ENCODE measurements around the gene CYB561A3. TPM values are rescaled to one million over a fixed set of nuclear protein-coding genes. Genes with fewer than 3 reads are reported as not detected.

CYB561A3 gene
- total and polyA plus RNA-seq, 10 donors: 62.1 to 138 (median 91.4) TPM

DNA sequence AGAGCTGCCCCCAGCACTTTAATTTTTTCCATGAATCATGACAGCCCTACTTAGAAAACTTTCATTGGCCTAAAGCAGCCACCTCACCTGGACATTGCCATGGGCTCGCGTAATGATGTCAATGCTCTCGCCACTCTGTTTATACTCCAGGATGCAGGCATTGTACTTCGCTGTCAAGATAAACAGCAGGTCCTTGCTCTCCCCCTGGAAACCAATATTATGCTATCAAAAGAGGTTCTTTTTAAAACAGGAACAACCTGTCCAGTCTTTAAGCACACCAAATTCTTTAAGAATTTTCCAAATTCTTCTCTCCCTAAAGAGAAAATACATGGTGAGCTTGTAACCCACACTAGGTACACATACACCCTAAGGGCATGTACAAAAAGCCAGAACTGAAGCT, 31.8 kb downstream of the CYB561A3 start:
- H3K27me3 ChIP-seq (replicated peaks in 1 of 7): no peaks in the 10 kb centered on the region
- H3K9me3 ChIP-seq: no peaks in the 10 kb centered on the region
- H3K36me3 ChIP-seq: peaks cover 0 to 63% (median 43%) of the 10 kb centered on the region in 6 donors
- no peak for TF ChIP-seq POLR2A (IDR thresholded peaks at IDR 0.05)
- TF ChIP-seq, protein P1, sequence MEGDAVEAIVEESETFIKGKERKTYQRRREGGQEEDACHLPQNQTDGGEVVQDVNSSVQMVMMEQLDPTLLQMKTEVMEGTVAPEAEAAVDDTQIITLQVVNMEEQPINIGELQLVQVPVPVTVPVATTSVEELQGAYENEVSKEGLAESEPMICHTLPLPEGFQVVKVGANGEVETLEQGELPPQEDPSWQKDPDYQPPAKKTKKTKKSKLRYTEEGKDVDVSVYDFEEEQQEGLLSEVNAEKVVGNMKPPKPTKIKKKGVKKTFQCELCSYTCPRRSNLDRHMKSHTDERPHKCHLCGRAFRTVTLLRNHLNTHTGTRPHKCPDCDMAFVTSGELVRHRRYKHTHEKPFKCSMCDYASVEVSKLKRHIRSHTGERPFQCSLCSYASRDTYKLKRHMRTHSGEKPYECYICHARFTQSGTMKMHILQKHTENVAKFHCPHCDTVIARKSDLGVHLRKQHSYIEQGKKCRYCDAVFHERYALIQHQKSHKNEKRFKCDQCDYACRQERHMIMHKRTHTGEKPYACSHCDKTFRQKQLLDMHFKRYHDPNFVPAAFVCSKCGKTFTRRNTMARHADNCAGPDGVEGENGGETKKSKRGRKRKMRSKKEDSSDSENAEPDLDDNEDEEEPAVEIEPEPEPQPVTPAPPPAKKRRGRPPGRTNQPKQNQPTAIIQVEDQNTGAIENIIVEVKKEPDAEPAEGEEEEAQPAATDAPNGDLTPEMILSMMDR (IDR thresholded peaks at IDR 0.05 in 8 of 11, conservative IDR thresholded peaks at IDR 0.05 in 3 of 11): no peak
- TF ChIP-seq POLR2AphosphoS5 (IDR thresholded peaks at IDR 0.05): no peak
- WGBS, 5 donors: 92 to 98% (median 96%) methylated on average over 4 of the region's 4 CpGs
- intact Hi-C loops (cut with DNase I; ENCODE audit: low total_unique reads): loop anchor here (10.0 kb wide), 1 partner anchor 95 kb away; the partner anchor contains the start of gene CPSF7
- no peak overlapping the region for H3K4me3 ChIP-seq
- DNase-seq: no peak
- peak overlapping the region in 1 of 8 donors; percentile 7 for H3K27ac ChIP-seq
- peaks cover 24 to 79% (median 43%) of the 10 kb centered on the region in 6 donors for H3K4me1 ChIP-seq

DNA sequence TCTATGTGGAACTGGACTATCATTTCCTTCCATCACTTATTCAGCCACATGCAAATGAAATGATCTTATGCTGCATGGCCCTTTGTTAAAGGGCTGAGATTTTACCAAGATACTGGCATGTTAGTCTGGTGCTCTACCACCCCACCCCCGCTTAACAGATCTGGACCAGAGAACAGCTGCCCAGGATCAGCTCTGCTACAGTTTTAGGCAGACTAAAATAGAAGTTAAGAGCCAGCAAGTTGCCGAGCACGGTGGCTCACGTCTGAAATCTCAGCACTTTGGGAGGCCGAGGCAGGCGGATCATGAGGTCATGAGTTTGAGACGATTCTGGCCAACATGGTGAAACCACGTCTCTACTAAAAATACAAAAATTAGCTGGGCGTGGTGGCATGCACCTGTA, 33.3 kb downstream of the CYB561A3 start:
- DNase-seq: no peak
- 91 to 98% (median 95%) methylated on average over 9 of the region's 9 CpGs for WGBS, 5 donors
- no peak overlapping the region for H3K27ac ChIP-seq
- intact Hi-C loops (cut with DNase I; ENCODE audit: low total_unique reads): no loop called here
- H3K27me3 ChIP-seq (replicated peaks in 1 of 7): no peaks in the 10 kb centered on the region
- TF ChIP-seq POLR2A (IDR thresholded peaks at IDR 0.05) (no peak), POLR2AphosphoS5 (IDR thresholded peaks at IDR 0.05) (no peak)
- TF ChIP-seq, protein P1 (IDR thresholded peaks at IDR 0.05 in 8 of 11, conservative IDR thresholded peaks at IDR 0.05 in 3 of 11): no peak
- no peaks in the 10 kb centered on the region for H3K9me3 ChIP-seq
- H3K4me3 ChIP-seq: no peak overlapping the region
- peaks cover 9 to 78% (median 58%) of the 10 kb centered on the region in 6 donors for H3K36me3 ChIP-seq
- H3K4me1 ChIP-seq: peaks cover 20 to 64% (median 35%) of the 10 kb centered on the region in 6 donors

DNA sequence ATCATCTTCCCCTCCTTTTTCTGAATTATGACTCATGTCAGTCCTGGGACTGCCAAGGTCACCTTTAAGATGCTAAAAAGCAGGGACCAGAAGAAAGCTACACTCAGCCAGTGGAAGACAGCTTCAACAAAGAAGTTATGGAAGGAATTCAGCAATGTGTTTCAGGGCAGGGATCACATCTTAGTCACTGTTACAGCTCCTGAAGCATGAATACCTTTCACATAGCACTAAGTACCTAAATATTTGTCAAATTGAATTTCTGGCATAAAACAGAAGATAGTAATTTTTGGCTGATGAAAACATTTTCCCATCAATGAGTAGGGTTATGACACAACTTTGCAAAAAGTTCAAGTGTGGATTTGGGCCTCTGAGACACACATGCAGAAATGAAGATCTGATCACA, 34.0 kb downstream of the CYB561A3 start:
- Histone ChIP-seq H3K4me3 (no peak overlapping the region), H3K9me3 (no peaks in the 10 kb centered on the region), H3K27me3 (replicated peaks in 1 of 7) (no peaks in the 10 kb centered on the region), H3K27ac (no peak overlapping the region), H3K36me3 (peaks cover 16 to 85% (median 65%) of the 10 kb centered on the region in 6 donors), H3K4me1 (peaks cover 20 to 61% (median 34%) of the 10 kb centered on the region in 6 donors)
- DNase-seq: no peak
- intact Hi-C loops (cut with DNase I; ENCODE audit: low total_unique reads): no loop called here
- TF ChIP-seq POLR2A (IDR thresholded peaks at IDR 0.05): no peak
- TF ChIP-seq, protein P1 (IDR thresholded peaks at IDR 0.05 in 8 of 11, conservative IDR thresholded peaks at IDR 0.05 in 3 of 11): no peak
- no peak for TF ChIP-seq POLR2AphosphoS5 (IDR thresholded peaks at IDR 0.05)

DNA sequence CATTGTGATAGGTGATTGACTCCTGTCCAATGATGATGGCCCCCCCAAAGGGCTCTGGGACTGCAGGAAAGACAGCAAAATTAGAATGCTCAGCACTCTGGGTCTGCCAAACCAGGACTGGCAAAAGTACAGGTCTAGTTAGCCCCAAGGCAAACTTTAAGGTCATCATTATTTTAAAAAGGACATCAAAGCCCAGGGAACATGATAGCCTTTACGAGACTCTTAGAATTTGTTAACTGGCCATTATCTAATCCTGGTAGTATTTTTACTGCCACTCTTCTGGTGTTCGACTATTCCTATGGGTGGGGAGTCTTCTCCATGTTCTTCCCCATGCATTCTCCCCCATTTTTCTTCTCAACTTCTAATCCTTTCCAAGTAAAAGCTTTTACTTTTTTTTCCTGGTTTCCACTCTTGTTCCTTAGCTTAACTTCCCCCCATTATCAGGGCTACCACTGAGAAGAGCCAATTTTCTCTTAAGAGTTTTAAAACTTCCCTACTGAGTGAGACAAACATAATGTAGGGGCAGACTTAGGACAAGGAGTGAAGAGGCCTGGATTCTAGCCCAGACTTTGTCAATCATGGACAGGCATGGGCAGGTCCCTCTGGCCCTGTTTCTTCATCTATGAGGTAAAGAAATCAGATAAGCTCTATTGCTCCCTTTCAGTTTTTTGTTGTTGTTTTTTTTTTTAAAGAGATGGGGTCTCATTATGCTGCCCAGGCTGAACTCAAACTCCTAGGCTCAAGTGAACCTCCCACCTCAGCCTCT, 35.9 kb downstream of the CYB561A3 start:
- Histone ChIP-seq H3K27me3 (replicated peaks in 1 of 7) (no peaks in the 10 kb centered on the region), H3K4me1 (peaks cover 5 to 43% (median 17%) of the 10 kb centered on the region in 6 donors), H3K4me3 (no peak overlapping the region), H3K9me3 (no peaks in the 10 kb centered on the region), H3K27ac (no peak overlapping the region), H3K36me3 (peaks cover 16 to 100% (median 84%) of the 10 kb centered on the region in 6 donors)
- DNase-seq: no peak
- 91 to 99% (median 95%) methylated on average over 2 of the region's 2 CpGs for WGBS, 5 donors
- TF ChIP-seq POLR2AphosphoS5 (IDR thresholded peaks at IDR 0.05): no peak
- TF ChIP-seq, protein P1 (IDR thresholded peaks at IDR 0.05 in 8 of 11, conservative IDR thresholded peaks at IDR 0.05 in 3 of 11): no peak
- TF ChIP-seq POLR2A (IDR thresholded peaks at IDR 0.05): no peak
- intact Hi-C loops (cut with DNase I; ENCODE audit: low total_unique reads): no loop called here

Measured in spleen (tissue), 11 donors.